ENCODE results near the gene ASAP2.

ASAP2 gene

GRCh38 chr2:9347411-9347881 lies 140.8 kb downstream of the ASAP2 start:
- no peak for DNase-seq (ENCODE audit: low read depth)

GRCh38 chr2:9354318-9354717 lies 147.7 kb downstream of the ASAP2 start:
- DNase-seq (ENCODE audit: low read depth) = no peak

- no peak for DNase-seq (ENCODE audit: low read depth)
These were observed 148.7 kb downstream of the ASAP2 start for GRCh38 chr2:9355270-9355669.

GRCh38 chr2:9355716-9356115 lies 149.1 kb downstream of the ASAP2 start:
- DNase-seq (ENCODE audit: low read depth) = no peak

GRCh38 chr2:9356261-9356660 lies 149.6 kb downstream of the ASAP2 start:
- no peak for DNase-seq (ENCODE audit: low read depth)

- no peak for DNase-seq (ENCODE audit: low read depth)
These were observed 152.2 kb downstream of the ASAP2 start for GRCh38 chr2:9358846-9359245.

- DNase-seq (ENCODE audit: low read depth) = no peak
These were observed 152.9 kb downstream of the ASAP2 start for GRCh38 chr2:9359463-9359862.

GRCh38 chr2:9360110-9360509 lies 153.5 kb downstream of the ASAP2 start:
- DNase-seq (ENCODE audit: low read depth) = no peak

GRCh38 chr2:9360701-9361100 lies 154.1 kb downstream of the ASAP2 start:
- no peak for DNase-seq (ENCODE audit: low read depth)

GRCh38 chr2:9364373-9364772 lies 157.8 kb downstream of the ASAP2 start:
- DNase-seq (ENCODE audit: low read depth) = no peak

GRCh38 chr2:9364791-9365497 lies 158.3 kb downstream of the ASAP2 start:
- no peak for DNase-seq (ENCODE audit: low read depth)

- DNase-seq (ENCODE audit: low read depth) = no peak
These were observed 158.9 kb downstream of the ASAP2 start for GRCh38 chr2:9365498-9366019.

GRCh38 chr2:9366026-9366425 lies 159.4 kb downstream of the ASAP2 start:
- DNase-seq (ENCODE audit: low read depth) = no peak

- no peak for DNase-seq (ENCODE audit: low read depth)
These were observed 164.1 kb downstream of the ASAP2 start for GRCh38 chr2:9370746-9371145.

GRCh38 chr2:9373047-9373446 lies 166.4 kb downstream of the ASAP2 start:
- no peak for DNase-seq (ENCODE audit: low read depth)

- DNase-seq (ENCODE audit: low read depth) = no peak
These were observed 166.9 kb downstream of the ASAP2 start for GRCh38 chr2:9373476-9373875.

- DNase-seq (ENCODE audit: low read depth) = no peak
These were observed 167.6 kb downstream of the ASAP2 start for GRCh38 chr2:9374071-9374730.

- no peak for DNase-seq (ENCODE audit: low read depth)
These were observed 169.3 kb downstream of the ASAP2 start for GRCh38 chr2:9375857-9376428.

GRCh38 chr2:9377461-9378097 lies 171.0 kb downstream of the ASAP2 start:
- DNase-seq (ENCODE audit: low read depth) = no peak

- no peak for DNase-seq (ENCODE audit: low read depth)
These were observed 172.1 kb downstream of the ASAP2 start for GRCh38 chr2:9378433-9379390.

- DNase-seq (ENCODE audit: low read depth) = no peak
These were observed 172.8 kb downstream of the ASAP2 start for GRCh38 chr2:9379391-9379755.
